Peyer's patch (tissue), 4 donors: ENCODE data around the gene CLEC4C. TPM values are rescaled to one million over a fixed set of nuclear protein-coding genes. Genes with fewer than 3 reads are reported as not detected.

Source experiments
- DNase-seq, 3 donors: peaks; one replicate each; pipeline ENCODE4 v3.0.0-alpha.2; 2017 to 2019
- H3K27ac ChIP-seq, 4 donors: fragments of 200-600 bp; sonication (generic); one replicate each; pipeline ENCODE4 v1.5.1; 2016 to 2019
- H3K27me3 ChIP-seq, 2 donors: fragments of 200-600 bp; sonication (generic); one replicate each; pipeline ENCODE4 v1.5.1; 2019
- H3K36me3 ChIP-seq, 3 donors: fragments of 200-600 bp; sonication (generic); one replicate each; pipeline ENCODE4 v1.5.1; 2016 to 2019
- H3K4me1 ChIP-seq, 4 donors: fragments of 200-600 bp; sonication (generic); one replicate each; pipeline ENCODE4 v1.5.1; 2016 to 2019
- H3K4me3 ChIP-seq, 4 donors: fragments of 200-600 bp; sonication (generic); 1 replicate in 3 of 4; 2 replicates in 1 of 4; pipeline ENCODE4 v1.5.1; 2016 to 2019; ENCODE audit warnings: mild to moderate bottlenecking in 1 of 4
- H3K9me3 ChIP-seq, 4 donors: fragments of 200-600 bp; sonication (generic); one replicate each; pipeline ENCODE4 v1.5.1; 2016 to 2019; ENCODE audit warnings: mild to moderate bottlenecking in 1 of 4
- POLR2A ChIP-seq, 2 donors: fragments of 450-650 bp; IDR thresholded peaks; one replicate each; pipeline ENCODE4 v1.5.1; 2017; ENCODE audit warnings: antibody characterized with exemption in 2 of 2, mild to moderate bottlenecking in 2 of 2, moderate library complexity in 2 of 2
- total RNA-seq, 4 donors: library from RNA; depleted of rRNA; stranded (reverse); fragments of >200 nt; gene quantifications; one replicate each; pipeline ENCODE4 v1.1.0, GENCODE V29; 2016
- TF ChIP-seq, protein P1 (sequence below), 6 experiments: fragments of 450-650 bp in 4 of 6; fragments of 200-600 bp in 2 of 6; sonication (generic) in 1 of 6; IDR thresholded peaks; one replicate each; pipeline ENCODE4 v1.5.1; 2017 to 2019; ENCODE audit warnings: antibody characterized with exemption in 6 of 6, mild to moderate bottlenecking in 3 of 6, moderate library complexity in 1 of 6

The CLEC4C gene
- total RNA-seq, 4 donors from 2014 or later = not detected

DNA sequence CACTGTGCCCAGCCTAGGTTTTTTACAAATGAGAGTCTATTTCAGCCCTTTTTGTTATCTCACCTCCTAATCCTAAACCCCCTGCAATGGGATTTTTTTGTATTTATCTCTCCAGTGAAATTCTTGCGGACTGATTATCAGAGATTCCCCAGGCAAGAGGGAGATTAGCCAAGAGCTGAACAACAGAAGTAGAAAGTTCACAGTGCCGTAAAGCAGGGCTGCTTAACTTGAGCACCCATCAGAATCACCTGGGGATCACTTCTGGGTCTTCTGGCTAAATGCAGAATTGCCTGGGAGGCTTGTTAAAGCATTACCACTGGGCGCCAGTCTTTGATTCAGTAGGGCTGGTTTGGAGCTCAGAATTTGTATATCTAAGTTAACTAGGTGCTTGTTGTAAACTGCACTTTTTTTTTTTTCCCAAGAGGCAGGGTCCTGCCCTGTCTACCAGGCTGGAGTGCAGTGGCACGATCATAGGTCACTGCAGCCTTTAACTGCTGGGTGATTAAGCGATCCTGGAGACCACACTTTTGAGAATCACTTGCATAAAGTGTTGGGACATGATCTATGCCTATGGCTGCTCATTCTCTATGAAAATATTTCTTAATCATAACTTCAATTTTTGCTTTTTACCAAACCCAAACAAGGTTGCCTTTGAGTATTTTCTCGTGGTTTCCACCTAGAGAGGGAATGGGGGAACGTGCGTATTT, 37.1 kb downstream of the CLEC4C start:
- H3K9me3 ChIP-seq = no peaks in the 10 kb centered on the region
- H3K27me3 ChIP-seq = no peaks in the 10 kb centered on the region
- DNase-seq = no peak
- no peak for TF ChIP-seq POLR2A (IDR thresholded peaks at IDR 0.05)
- TF ChIP-seq, protein P1, sequence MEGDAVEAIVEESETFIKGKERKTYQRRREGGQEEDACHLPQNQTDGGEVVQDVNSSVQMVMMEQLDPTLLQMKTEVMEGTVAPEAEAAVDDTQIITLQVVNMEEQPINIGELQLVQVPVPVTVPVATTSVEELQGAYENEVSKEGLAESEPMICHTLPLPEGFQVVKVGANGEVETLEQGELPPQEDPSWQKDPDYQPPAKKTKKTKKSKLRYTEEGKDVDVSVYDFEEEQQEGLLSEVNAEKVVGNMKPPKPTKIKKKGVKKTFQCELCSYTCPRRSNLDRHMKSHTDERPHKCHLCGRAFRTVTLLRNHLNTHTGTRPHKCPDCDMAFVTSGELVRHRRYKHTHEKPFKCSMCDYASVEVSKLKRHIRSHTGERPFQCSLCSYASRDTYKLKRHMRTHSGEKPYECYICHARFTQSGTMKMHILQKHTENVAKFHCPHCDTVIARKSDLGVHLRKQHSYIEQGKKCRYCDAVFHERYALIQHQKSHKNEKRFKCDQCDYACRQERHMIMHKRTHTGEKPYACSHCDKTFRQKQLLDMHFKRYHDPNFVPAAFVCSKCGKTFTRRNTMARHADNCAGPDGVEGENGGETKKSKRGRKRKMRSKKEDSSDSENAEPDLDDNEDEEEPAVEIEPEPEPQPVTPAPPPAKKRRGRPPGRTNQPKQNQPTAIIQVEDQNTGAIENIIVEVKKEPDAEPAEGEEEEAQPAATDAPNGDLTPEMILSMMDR (IDR thresholded peaks at IDR 0.05) = no peak
- H3K4me1 ChIP-seq = no peaks in the 10 kb centered on the region
- no peak overlapping the region for H3K27ac ChIP-seq
- H3K4me3 ChIP-seq = no peak overlapping the region
- H3K36me3 ChIP-seq = no peaks in the 10 kb centered on the region

DNA sequence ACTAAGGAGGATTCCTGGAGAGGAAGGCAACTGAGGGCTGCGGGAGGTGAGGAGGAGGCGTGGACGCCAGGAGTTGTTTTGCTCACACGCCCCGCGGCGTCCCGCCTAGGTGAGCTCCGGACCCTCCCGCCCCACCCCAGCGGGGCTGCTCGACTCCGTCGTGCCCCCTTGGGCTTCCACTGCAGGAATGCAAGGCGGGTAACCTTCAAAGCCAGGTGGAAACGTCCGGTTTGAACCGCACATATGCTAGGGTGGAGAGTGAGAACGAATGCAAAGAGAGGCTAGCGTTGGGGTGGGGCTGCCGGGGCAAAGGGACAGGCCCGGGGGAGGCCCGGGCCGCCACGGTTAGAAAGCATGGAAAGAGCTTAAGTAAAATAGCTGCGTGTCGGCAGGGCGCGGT, 41.3 kb downstream of the CLEC4C start:
- no peaks in the 10 kb centered on the region for H3K36me3 ChIP-seq
- no peak overlapping the region for H3K4me3 ChIP-seq
- no peak for DNase-seq
- TF ChIP-seq, protein P1 (IDR thresholded peaks at IDR 0.05) = no peak
- no peak for TF ChIP-seq POLR2A (IDR thresholded peaks at IDR 0.05)
- H3K27ac ChIP-seq = no peak overlapping the region
- H3K27me3 ChIP-seq = no peaks in the 10 kb centered on the region
- no peaks in the 10 kb centered on the region for H3K4me1 ChIP-seq
- H3K9me3 ChIP-seq = no peaks in the 10 kb centered on the region

DNA sequence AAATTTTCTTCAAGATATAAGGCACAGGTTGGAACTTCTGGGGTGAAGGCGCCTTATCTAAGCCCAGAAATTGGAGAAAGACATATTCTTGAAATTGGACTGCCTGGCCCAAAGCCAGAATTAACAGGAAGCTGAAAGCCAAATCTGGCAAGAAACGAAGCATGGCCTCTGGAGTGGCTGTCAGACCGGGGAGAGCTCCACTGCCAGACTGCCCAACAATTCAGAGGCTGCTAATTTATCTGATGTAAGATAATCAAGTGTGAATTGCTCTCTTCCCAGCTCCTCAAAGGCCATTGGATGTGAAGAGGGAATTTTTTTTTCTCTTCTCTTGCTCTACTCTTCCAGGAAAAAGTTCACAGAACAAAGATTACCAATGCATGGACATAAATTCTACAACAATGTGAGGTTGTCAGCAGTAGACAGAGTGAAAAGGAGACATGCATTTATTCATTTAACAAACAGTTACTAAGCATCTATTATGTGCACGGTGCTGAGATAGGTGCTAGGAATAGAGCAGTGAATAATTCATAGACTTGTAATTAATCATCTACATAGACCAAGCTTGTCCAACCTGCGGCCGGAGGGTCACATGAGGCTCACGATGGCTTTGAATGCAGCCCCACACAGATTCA, 51.5 kb downstream of the CLEC4C start, which contains the start of gene GDF3:
GDF3 (minus strand) TSS at position 210 of the 632 bp plus-strand sequence; CDS start at position 163, 47 bp downstream.
- Histone ChIP-seq H3K4me1 (no peaks in the 10 kb centered on the region), H3K27me3 (no peaks in the 10 kb centered on the region)
- no peak for DNase-seq

DNA sequence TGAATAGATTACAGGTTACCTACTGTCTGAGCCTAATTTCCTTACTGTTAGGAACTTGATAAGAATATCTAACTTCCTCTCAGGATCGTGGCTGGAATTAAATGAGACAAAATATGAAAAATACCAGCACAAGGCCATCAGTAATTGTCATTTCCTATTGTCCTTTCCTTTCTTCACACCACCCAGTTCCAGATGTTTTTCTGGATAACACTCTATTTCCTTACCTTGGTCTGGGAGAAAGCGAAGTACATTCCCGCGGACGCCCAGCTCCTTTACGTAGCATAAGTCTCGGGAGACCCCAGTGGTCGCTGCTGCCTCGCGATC, 52.0 kb downstream of the CLEC4C start:
- no peak for DNase-seq
- Histone ChIP-seq H3K36me3 (no peaks in the 10 kb centered on the region), H3K27me3 (no peaks in the 10 kb centered on the region), H3K9me3 (no peaks in the 10 kb centered on the region), H3K27ac (no peak overlapping the region), H3K4me3 (no peak overlapping the region), H3K4me1 (no peaks in the 10 kb centered on the region)
- TF ChIP-seq POLR2A (IDR thresholded peaks at IDR 0.05) = no peak
- TF ChIP-seq, protein P1 (IDR thresholded peaks at IDR 0.05) = no peak

More for the DNA sequence above, 51.5 kb downstream of the CLEC4C start, which contains the start of gene GDF3:
- Histone ChIP-seq H3K9me3 (no peaks in the 10 kb centered on the region), H3K36me3 (no peaks in the 10 kb centered on the region), H3K27ac (no peak within 1 kb of the TSS), H3K4me3 (no peak within 1 kb of the TSS)
- no peak for TF ChIP-seq POLR2A (IDR thresholded peaks at IDR 0.05)
- TF ChIP-seq, protein P1 (IDR thresholded peaks at IDR 0.05) = no peak

DNA sequence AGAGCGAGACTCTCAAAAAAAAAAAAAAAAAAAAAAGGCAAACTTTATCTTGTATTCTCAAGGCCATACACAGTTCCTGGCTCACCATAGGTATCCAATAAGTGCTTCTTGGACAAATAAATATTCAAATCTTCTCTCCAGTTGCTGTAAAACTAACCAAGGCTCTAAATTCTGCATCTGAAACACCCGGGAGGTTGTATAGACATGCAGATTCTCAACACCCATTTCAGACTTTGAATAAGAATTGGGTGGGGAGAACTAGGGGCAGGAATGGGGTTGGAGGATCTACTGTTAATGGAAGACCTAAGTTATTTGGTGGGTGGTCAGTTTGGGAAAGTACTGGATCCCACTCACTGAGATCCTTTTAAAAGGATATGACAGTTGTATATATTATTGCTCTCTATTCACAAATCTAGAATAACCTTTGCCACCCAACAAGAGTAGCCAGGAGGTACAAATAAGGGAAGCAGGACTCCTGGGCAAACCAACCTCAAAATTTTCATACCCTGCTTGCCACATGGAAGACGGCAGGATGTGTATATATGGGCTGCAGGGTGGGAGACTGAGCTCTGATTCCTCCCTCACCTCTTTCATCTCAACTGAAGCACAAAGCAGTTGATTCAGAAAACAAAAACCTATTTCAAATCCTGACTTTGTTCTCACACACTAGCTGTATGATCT, 52.5 kb downstream of the CLEC4C start:
- no peaks in the 10 kb centered on the region for H3K9me3 ChIP-seq
- H3K27me3 ChIP-seq = no peaks in the 10 kb centered on the region
- no peaks in the 10 kb centered on the region for H3K4me1 ChIP-seq
- TF ChIP-seq POLR2A (IDR thresholded peaks at IDR 0.05) = no peak
- TF ChIP-seq, protein P1 (IDR thresholded peaks at IDR 0.05) = no peak
- no peak for DNase-seq
- H3K36me3 ChIP-seq = no peaks in the 10 kb centered on the region
- H3K27ac ChIP-seq = no peak overlapping the region
- no peak overlapping the region for H3K4me3 ChIP-seq
